ENCODE results near the gene PRKCZ. TPM values are rescaled to one million over a fixed set of nuclear protein-coding genes. Genes with fewer than 3 reads are reported as not detected.

Gene PRKCZ
- total and polyA plus RNA-seq, 9 of the 15 experiments (the other 6 are each of a cell fraction or from before 2014, with no cell fraction given), result 0.07 to 3.1 (median 1.3) TPM

GRCh38 chr1:2212532-2213491 is 162.6 kb downstream of the PRKCZ start (continued):
- TF ChIP-seq NR1H2 (CRISPR knock-in tag; IDR thresholded peaks at IDR 0.05) (no peak), IRF1 (CRISPR knock-in tag; IDR thresholded peaks at IDR 0.05; ENCODE audit: borderline replicate concordance) (no peak), E4F1 (CRISPR knock-in tag; IDR thresholded peaks at IDR 0.05; ENCODE audit: borderline replicate concordance) (no peak), ZNF77 (CRISPR knock-in tag; IDR thresholded peaks at IDR 0.05) (no peak), ZNF436 (CRISPR knock-in tag; IDR thresholded peaks at IDR 0.05) (no peak), HNRNPLL (IDR thresholded peaks at IDR 0.05; ENCODE audit: low read depth, low read length, poor library complexity, severe bottlenecking) (no peak), NUFIP1 (IDR thresholded peaks at IDR 0.05; ENCODE audit: partially characterized antibody) (no peak), HDGF (IDR thresholded peaks at IDR 0.05) (no peak), ARID3B (CRISPR knock-in tag; IDR thresholded peaks at IDR 0.05; ENCODE audit: borderline replicate concordance) (no peak), HINFP (tag; conservative IDR thresholded peaks at IDR 0.05; ENCODE audit: low read depth) (no peak), FOXJ3 (CRISPR knock-in tag; IDR thresholded peaks at IDR 0.05) (peak; percentile 79), CBX2 (IDR thresholded peaks at IDR 0.05; ENCODE audit: insufficient read depth, low read length, poor library complexity, severe bottlenecking) (no peak), L3MBTL2 (IDR thresholded peaks at IDR 0.05) (peak; percentile 97), MXI1 (IDR thresholded peaks at IDR 0.05; ENCODE audit: low read depth, low read length) (no peak), OTX1 (CRISPR knock-in tag; IDR thresholded peaks at IDR 0.05) (no peak), RBM39 (optimal IDR thresholded peaks at IDR 0.05; ENCODE audit: low read depth, low read length) (no peak), RFX5 (IDR thresholded peaks at IDR 0.05; ENCODE audit: low read depth, low read length) (no peak), ZNF217 (CRISPR knock-in tag; IDR thresholded peaks at IDR 0.05) (no peak), THRA (IDR thresholded peaks at IDR 0.05) (no peak)
